ENCODE data around the gene RNF150. TPM values are rescaled to one million over a fixed set of nuclear protein-coding genes. Genes with fewer than 3 reads are reported as not detected.
A peak's percentile ranks its signal among the peaks of the same experiment; 100 is the strongest.

RNF150 gene
- total and polyA plus RNA-seq, 2 of the 4 experiments (the other 2 are of a cell fraction) = 6.2 to 18.1 TPM

DNA sequence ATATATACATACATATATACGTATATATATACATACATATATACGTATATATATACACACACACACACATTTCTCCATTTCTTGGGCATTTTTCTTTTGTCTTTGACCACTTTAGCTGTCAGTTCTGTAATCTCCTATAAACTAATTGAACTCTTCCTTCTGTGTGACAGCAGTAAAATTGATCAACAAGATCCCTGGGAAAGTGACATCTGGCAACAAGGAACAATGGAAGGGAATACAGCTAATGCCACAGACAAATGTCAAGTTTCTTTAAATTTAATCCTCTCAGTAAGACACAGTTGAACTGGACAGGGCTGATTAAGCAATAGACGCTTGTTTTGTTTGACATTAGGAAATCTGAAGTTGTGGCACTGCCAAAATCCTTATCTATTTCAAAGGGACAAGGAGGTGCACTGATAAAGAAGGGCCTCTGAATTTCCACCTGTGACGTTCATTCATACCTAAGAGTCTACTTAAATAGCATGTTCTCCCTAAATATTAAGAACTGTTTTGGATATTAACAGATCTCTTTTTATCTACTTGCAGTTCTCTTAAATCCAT, 126.9 kb downstream of the RNF150 start:
- H2AFZ ChIP-seq (replicated peaks; ENCODE audit: low read length, poor library complexity) = no peak overlapping the region
- POLR2A ChIA-PET (ENCODE audit: unreplicated experiment) = no interaction called here

More for the DNA sequence above, 126.9 kb downstream of the RNF150 start:
- Histone ChIP-seq H3K18ac (ENCODE audit: low read depth, low read length) (no peak overlapping the region), H2AK5ac (ENCODE audit: low read depth, low read length) (no peak overlapping the region), H2BK5ac (ENCODE audit: low read depth, low read length, poor library complexity, severe bottlenecking) (no peak overlapping the region), H3K4me3 (ENCODE audit: insufficient read depth, low read depth, low read length) (no peak overlapping the region), H2AK9ac (replicated peaks; ENCODE audit: low read depth, low read length, poor library complexity) (no peak overlapping the region), H4K8ac (ENCODE audit: low read depth in 2 of 2, low read length in 2 of 2) (no peak overlapping the region), H3K23ac (ENCODE audit: low read depth, low read length) (no peak overlapping the region), H3K56ac (ENCODE audit: extremely low read depth, insufficient read depth, low read length) (no peak overlapping the region), H3K27ac (ENCODE audit: insufficient read depth, low read length) (no peak overlapping the region), H4K91ac (ENCODE audit: insufficient read depth, low read depth, low read length) (no peak overlapping the region), H3K9ac (ENCODE audit: low read depth, low read length) (no peak overlapping the region), H3K27me3 (ENCODE audit: control insufficient read depth, insufficient read depth, low read length) (no peaks in the 10 kb centered on the region), H2BK20ac (ENCODE audit: low read depth, low read length) (no peak overlapping the region), H3K36me3 (ENCODE audit: control insufficient read depth, insufficient read depth, low read length) (no peaks in the 10 kb centered on the region), H3K9me1 (ENCODE audit: insufficient read depth, low read length) (no peaks in the 10 kb centered on the region), H2BK120ac (ENCODE audit: low read depth, low read length) (no peak overlapping the region), H3K14ac (replicated peaks; ENCODE audit: low read depth, low read length) (no peak overlapping the region), H3K79me1 (ENCODE audit: low read depth in 1 of 2, low read length in 2 of 2) (no peaks in the 10 kb centered on the region), H3K4me2 (ENCODE audit: low read depth, low read length) (no peak overlapping the region), H2BK15ac (ENCODE audit: low read depth, low read length) (no peak overlapping the region), H3K9me3 (ENCODE audit: control insufficient read depth, insufficient read depth, low read length) (no peaks in the 10 kb centered on the region), H3K4me1 (ENCODE audit: control insufficient read depth, insufficient read depth, low read length) (peaks cover 6% of the 10 kb centered on the region), H4K5ac (ENCODE audit: low read depth, low read length) (no peak overlapping the region; the same call in 1 of the 2 replicates), H3K4ac (ENCODE audit: low read depth, low read length) (no peak overlapping the region), H4K20me1 (ENCODE audit: insufficient read depth, low read length) (no peaks in the 10 kb centered on the region)
- intact Hi-C loops (cut with micrococcal nuclease) = no loop called here
- no CpG with 5 or more reads among the region's 4 CpGs for WGBS, 2 experiments (ENCODE audit: extremely low coverage in 2 of 2, insufficient read length in 1 of 2)
- CTCF ChIA-PET = no interaction called here
- ATAC-seq (ENCODE audit: low read depth) (no peak), DNase-seq (no peak)
- no TSS peak for BruUV-seq (replicated peaks)
- no peak for TF ChIP-seq CHD1 (IDR thresholded peaks at IDR 0.05; ENCODE audit: low read depth, low read length)
- peak; percentile 58 for TF ChIP-seq CEBPB (IDR thresholded peaks at IDR 0.05; ENCODE audit: low read depth, low read length)
- dilution Hi-C loops (cut with HindIII; ENCODE audit: low sequenced_read_pairs, unreplicated experiment) = no loop called here
- in situ Hi-C loops (cut with MboI; ENCODE audit: low sequenced_read_pairs) = no loop called here
